Measurements from ENCODE around the gene SFXN5. TPM values are rescaled to one million over a fixed set of nuclear protein-coding genes. Genes with fewer than 3 reads are reported as not detected.

Gene SFXN5
- total RNA-seq, 1 donor from 2014 or later, result 14.9 TPM

DNA sequence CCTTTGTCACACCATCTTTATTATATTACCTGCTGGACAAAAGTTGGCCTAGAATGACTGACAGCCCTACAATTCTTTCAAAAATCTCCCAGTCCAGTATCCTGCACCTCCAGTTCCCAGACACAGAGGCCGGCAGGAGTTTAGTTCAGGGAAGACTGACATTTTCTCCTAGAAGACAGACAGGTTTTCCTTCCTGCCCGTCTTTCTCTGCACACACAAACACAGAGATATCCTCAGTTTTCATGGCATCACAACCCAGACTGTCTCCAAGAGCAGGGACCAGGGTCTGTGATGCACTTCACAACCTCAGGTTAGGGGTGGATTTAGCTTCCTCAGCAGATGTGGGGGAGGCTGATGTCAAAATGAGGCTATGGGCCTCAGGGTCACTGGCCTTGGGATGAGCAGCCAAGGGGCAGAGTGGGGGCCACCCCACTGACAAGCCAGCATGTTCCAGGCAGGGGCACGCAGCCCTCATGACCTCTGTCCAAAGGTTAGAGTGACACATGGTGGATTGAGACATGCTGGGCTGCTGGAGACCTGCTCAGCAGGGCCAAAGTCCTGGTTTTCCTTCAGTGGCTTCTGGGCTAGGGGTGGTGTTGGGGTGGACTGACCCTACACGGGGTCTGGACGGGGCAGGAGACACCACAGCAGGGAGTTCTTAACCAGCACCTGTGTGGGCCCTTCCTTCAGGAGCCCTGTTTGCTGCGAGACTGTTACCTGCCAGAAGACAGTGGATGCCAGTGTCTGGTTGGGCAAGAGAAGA lies 70.5 kb downstream of the SFXN5 start:
- DNase-seq (ENCODE audit: low read depth), result no peak
- no peaks in the 10 kb centered on the region for H3K36me3 ChIP-seq (ENCODE audit: insufficient read depth, low read length)
- Mint-ChIP-seq H3K4me3 (ENCODE audit: unreplicated experiment) (no peak overlapping the region), H3K9me3 (ENCODE audit: unreplicated experiment) (no peaks in the 10 kb centered on the region), H3K27ac (ENCODE audit: unreplicated experiment) (no peak overlapping the region), H3K27me3 (ENCODE audit: low read depth, unreplicated experiment) (peaks cover 3% of the 10 kb centered on the region), H3K36me3 (ENCODE audit: low read depth, unreplicated experiment) (peaks cover 14% of the 10 kb centered on the region), H3K4me1 (ENCODE audit: low read depth, unreplicated experiment) (peaks cover 16% of the 10 kb centered on the region)
- no peak overlapping the region for H3K27ac ChIP-seq (ENCODE audit: low read depth, low read length)
- no peak for FAIRE-seq
- H3K79me2 ChIP-seq (ENCODE audit: insufficient read depth, low read length), result no peaks in the 10 kb centered on the region
- TF ChIP-seq CTCF (IDR thresholded peaks at IDR 0.05; ENCODE audit: insufficient read depth, low read depth, low read length) (no peak), EZH2 (IDR thresholded peaks at IDR 0.05; ENCODE audit: insufficient read depth, low read length) (no peak)
- peaks cover 2% of the 10 kb centered on the region for H4K20me1 ChIP-seq (ENCODE audit: insufficient read depth, low read length)
- no peak overlapping the region for H3K4me3 ChIP-seq (ENCODE audit: insufficient read depth, low read depth, low read length)
- H3K4me2 ChIP-seq (ENCODE audit: low read length), result peak overlapping the region; percentile 64
- no peak overlapping the region for H3K9ac ChIP-seq (ENCODE audit: low read length)
- H3K27me3 ChIP-seq (ENCODE audit: insufficient read depth, low read length), result no peaks in the 10 kb centered on the region
- no peaks in the 10 kb centered on the region for H3K9me3 ChIP-seq (ENCODE audit: insufficient read depth, low read depth, low read length)
- no peak overlapping the region for H2AFZ ChIP-seq (ENCODE audit: low read depth, low read length)
- peaks cover 15% of the 10 kb centered on the region for H3K4me1 ChIP-seq (ENCODE audit: insufficient read depth, low read length)

- no peaks in the 10 kb centered on the region for H3K79me2 ChIP-seq (ENCODE audit: insufficient read depth, low read length)
- H3K36me3 ChIP-seq (ENCODE audit: insufficient read depth, low read length), result no peaks in the 10 kb centered on the region
- H3K27me3 ChIP-seq (ENCODE audit: insufficient read depth, low read length), result no peaks in the 10 kb centered on the region
- Mint-ChIP-seq H3K9me3 (ENCODE audit: unreplicated experiment) (no peaks in the 10 kb centered on the region), H3K27ac (ENCODE audit: unreplicated experiment) (no peak overlapping the region), H3K36me3 (ENCODE audit: low read depth, unreplicated experiment) (peaks cover 12% of the 10 kb centered on the region), H3K4me3 (ENCODE audit: unreplicated experiment) (no peak overlapping the region), H3K27me3 (ENCODE audit: low read depth, unreplicated experiment) (peaks cover under 1% of the 10 kb centered on the region), H3K4me1 (ENCODE audit: low read depth, unreplicated experiment) (peaks cover 10% of the 10 kb centered on the region)
- H4K20me1 ChIP-seq (ENCODE audit: insufficient read depth, low read length), result no peaks in the 10 kb centered on the region
- peak overlapping the region; percentile 10 for H3K27ac ChIP-seq (ENCODE audit: low read depth, low read length)
- H3K9ac ChIP-seq (ENCODE audit: low read length), result no peak overlapping the region
- peak overlapping the region; percentile 64 for H3K4me2 ChIP-seq (ENCODE audit: low read length)
- peaks cover 15% of the 10 kb centered on the region for H3K4me1 ChIP-seq (ENCODE audit: insufficient read depth, low read length)
- DNase-seq (ENCODE audit: low read depth) (peak; percentile 72), FAIRE-seq (no peak)
- no peak overlapping the region for H3K4me3 ChIP-seq (ENCODE audit: insufficient read depth, low read depth, low read length)
- TF ChIP-seq EZH2 (IDR thresholded peaks at IDR 0.05; ENCODE audit: insufficient read depth, low read length) (no peak), CTCF (IDR thresholded peaks at IDR 0.05; ENCODE audit: insufficient read depth, low read depth, low read length) (no peak)
- no peak overlapping the region for H2AFZ ChIP-seq (ENCODE audit: low read depth, low read length)
- no peaks in the 10 kb centered on the region for H3K9me3 ChIP-seq (ENCODE audit: insufficient read depth, low read depth, low read length)
Observed at GRCh38 chr2:72999729-73000725, 71.5 kb downstream of the SFXN5 start.
